ENCODE data around the gene SLC28A2. TPM values are rescaled to one million over a fixed set of nuclear protein-coding genes. Genes with fewer than 3 reads are reported as not detected.
"Not testable (repeated sequence)": the region's sequence is repeated elsewhere in the genome, so short reads cannot be mapped to it uniquely, and the experiment has no call there.

SLC28A2 gene
- total RNA-seq, 1 experiment from 2014 or later, result not detected

DNA sequence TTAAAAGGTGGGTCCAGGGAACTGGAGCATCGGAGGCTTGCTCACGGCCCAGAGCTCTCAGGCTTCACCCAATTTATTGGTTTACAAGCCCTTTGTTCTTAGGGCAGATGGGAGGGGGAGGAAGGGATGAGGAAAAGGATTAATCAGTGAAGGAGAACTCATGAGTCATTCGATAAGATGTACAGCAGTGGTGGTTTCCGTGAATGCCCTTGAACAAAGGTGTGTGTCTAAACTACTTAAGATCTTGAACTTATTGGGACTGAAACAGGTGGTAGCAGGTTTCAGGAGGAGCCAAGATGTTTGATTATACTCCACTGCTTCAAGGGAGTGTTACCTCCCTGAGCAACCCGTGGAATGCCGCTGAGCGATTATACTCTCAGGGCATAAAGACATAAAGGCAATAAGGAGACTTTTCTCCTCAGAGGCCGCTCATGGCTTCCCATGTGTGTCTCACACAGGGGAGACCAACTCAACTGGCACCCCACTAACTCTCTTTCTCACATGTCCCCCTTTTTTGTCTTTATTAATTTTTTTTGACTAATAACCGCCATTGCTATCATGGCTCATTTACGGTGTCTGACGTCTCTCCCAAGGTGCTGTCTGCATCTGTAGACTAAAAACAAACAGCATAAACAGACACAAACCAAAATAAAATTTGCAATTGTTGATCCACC, 17.3 kb upstream of the SLC28A2 start:
- Histone ChIP-seq H3K9me2 (replicated peaks; ENCODE audit: low read length) (no peaks in the 10 kb centered on the region), H3K36me3 (ENCODE audit: low read depth, low read length) (no peaks in the 10 kb centered on the region), H3K4me2 (ENCODE audit: low read length) (no peak overlapping the region), H3K4me3 (ENCODE audit: low read length) (no peak overlapping the region), H3K79me2 (ENCODE audit: low read length) (no peaks in the 10 kb centered on the region), H3K9me3 (ENCODE audit: low read length) (no peaks in the 10 kb centered on the region), H3K4me1 (ENCODE audit: insufficient read depth, low read length) (no peaks in the 10 kb centered on the region), H3K27me3 (ENCODE audit: low read length) (no peaks in the 10 kb centered on the region), H3F3A (ENCODE audit: low read length, unreplicated experiment) (no peaks in the 10 kb centered on the region), H2AFZ (ENCODE audit: low read length) (no peak overlapping the region), H4K20me1 (ENCODE audit: low read length) (no peaks in the 10 kb centered on the region), H3K27ac (ENCODE audit: low read length) (no peak overlapping the region), H3K9ac (ENCODE audit: low read length) (no peak overlapping the region)
- DNase-seq, result no peak
- BruUV-seq (replicated peaks), result no TSS peak
- CTCF ChIA-PET, result no interaction called here
- intact Hi-C loops (cut with micrococcal nuclease), result no loop called here
- ATAC-seq, result no peak
- TF ChIP-seq, protein P1, sequence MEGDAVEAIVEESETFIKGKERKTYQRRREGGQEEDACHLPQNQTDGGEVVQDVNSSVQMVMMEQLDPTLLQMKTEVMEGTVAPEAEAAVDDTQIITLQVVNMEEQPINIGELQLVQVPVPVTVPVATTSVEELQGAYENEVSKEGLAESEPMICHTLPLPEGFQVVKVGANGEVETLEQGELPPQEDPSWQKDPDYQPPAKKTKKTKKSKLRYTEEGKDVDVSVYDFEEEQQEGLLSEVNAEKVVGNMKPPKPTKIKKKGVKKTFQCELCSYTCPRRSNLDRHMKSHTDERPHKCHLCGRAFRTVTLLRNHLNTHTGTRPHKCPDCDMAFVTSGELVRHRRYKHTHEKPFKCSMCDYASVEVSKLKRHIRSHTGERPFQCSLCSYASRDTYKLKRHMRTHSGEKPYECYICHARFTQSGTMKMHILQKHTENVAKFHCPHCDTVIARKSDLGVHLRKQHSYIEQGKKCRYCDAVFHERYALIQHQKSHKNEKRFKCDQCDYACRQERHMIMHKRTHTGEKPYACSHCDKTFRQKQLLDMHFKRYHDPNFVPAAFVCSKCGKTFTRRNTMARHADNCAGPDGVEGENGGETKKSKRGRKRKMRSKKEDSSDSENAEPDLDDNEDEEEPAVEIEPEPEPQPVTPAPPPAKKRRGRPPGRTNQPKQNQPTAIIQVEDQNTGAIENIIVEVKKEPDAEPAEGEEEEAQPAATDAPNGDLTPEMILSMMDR (conservative IDR thresholded peaks at IDR 0.05; ENCODE audit: low read depth, low read length), result no peak
- TF ChIP-seq EZH2phosphoT487 (IDR thresholded peaks at IDR 0.05; ENCODE audit: borderline replicate concordance, low read length) (no peak), EZH2 (IDR thresholded peaks at IDR 0.05; ENCODE audit: low read length, unreplicated experiment) (no peak)
- POLR2A ChIA-PET (ENCODE audit: unreplicated experiment), result no interaction called here

DNA sequence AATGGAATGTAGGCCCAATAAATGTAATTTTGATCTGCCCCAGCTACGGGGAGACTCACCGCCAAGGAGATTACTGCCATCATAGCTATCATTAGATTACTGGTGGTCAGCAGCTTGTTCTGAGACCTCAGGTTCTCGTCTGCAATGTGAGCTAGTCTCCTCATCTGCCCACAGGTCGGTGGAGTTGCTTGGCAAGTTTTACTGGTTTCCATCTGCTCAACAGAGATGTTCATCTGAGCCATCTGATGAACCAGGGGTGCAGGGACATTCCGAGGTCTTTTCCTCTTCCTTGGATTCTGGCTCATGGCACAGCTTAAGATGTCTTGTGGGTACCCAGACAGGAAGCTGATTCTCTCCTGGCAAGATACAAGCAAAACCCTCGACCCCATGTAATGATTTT, 15.2 kb upstream of the SLC28A2 start:
- H3K9me2 ChIP-seq (replicated peaks; ENCODE audit: low read length); POLR2A ChIA-PET (ENCODE audit: unreplicated experiment); CTCF ChIA-PET; H3K79me2 ChIP-seq (ENCODE audit: low read length); H4K20me1 ChIP-seq (ENCODE audit: low read length); H3K9me3 ChIP-seq (ENCODE audit: low read length); H3K27me3 ChIP-seq (ENCODE audit: low read length); intact Hi-C loops (cut with micrococcal nuclease); H3K4me3 ChIP-seq (ENCODE audit: low read length); H3K4me1 ChIP-seq (ENCODE audit: insufficient read depth, low read length); H3K4me2 ChIP-seq (ENCODE audit: low read length); H3K36me3 ChIP-seq (ENCODE audit: low read depth, low read length); H3K27ac ChIP-seq (ENCODE audit: low read length); H3K9ac ChIP-seq (ENCODE audit: low read length); H3F3A ChIP-seq (ENCODE audit: low read length, unreplicated experiment); ATAC-seq; BruUV-seq (replicated peaks); H2AFZ ChIP-seq (ENCODE audit: low read length): not testable (repeated sequence)
- peak; percentile 20 for DNase-seq

DNA sequence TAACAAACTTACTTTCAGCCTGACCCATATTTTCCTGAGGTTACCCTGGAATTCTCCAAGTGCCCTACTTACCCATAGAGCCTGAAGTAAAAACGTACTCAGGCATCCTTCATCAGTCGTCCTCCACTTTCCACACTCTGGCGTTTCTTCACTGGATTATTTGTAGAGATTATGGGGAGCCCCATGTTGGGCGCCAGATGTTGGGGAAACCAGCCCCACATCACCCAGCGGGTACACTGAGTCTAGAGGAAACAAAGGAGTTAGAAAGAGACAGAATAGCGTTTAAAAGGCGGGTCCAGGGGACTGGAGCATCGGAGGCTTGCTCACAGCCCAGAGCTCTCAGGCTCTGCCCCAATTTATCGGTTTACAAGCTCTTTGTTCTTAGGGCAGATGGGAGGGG, 9.7 kb upstream of the SLC28A2 start:
- Histone ChIP-seq H3K27me3 (ENCODE audit: low read length) (no peaks in the 10 kb centered on the region), H3K4me1 (ENCODE audit: insufficient read depth, low read length) (no peaks in the 10 kb centered on the region), H3F3A (ENCODE audit: low read length, unreplicated experiment) (no peaks in the 10 kb centered on the region), H3K9me2 (replicated peaks; ENCODE audit: low read length) (no peaks in the 10 kb centered on the region), H2AFZ (ENCODE audit: low read length) (no peak overlapping the region), H3K4me2 (ENCODE audit: low read length) (no peak overlapping the region), H4K20me1 (ENCODE audit: low read length) (no peaks in the 10 kb centered on the region), H3K27ac (ENCODE audit: low read length) (no peak overlapping the region), H3K4me3 (ENCODE audit: low read length) (no peak overlapping the region), H3K79me2 (ENCODE audit: low read length) (no peaks in the 10 kb centered on the region), H3K9ac (ENCODE audit: low read length) (no peak overlapping the region), H3K9me3 (ENCODE audit: low read length) (peaks cover 28% of the 10 kb centered on the region), H3K36me3 (ENCODE audit: low read depth, low read length) (no peaks in the 10 kb centered on the region; the same call in 1 of the 2 replicates)
- ChIA-PET CTCF (no interaction called here), POLR2A (ENCODE audit: unreplicated experiment) (no interaction called here)
- TF ChIP-seq, protein P1 (conservative IDR thresholded peaks at IDR 0.05; ENCODE audit: low read depth, low read length), result no peak
- TF ChIP-seq EZH2 (IDR thresholded peaks at IDR 0.05; ENCODE audit: low read length, unreplicated experiment), result no peak
- TF ChIP-seq EZH2phosphoT487 (IDR thresholded peaks at IDR 0.05; ENCODE audit: borderline replicate concordance, low read length), result no peak
- ATAC-seq (no peak), DNase-seq (no peak)
- intact Hi-C loops (cut with micrococcal nuclease), result no loop called here
- BruUV-seq (replicated peaks), result no TSS peak

All from PC-3 (cell line).